Measurements from ENCODE around the gene TRIM10.

TRIM10 gene

DNA sequence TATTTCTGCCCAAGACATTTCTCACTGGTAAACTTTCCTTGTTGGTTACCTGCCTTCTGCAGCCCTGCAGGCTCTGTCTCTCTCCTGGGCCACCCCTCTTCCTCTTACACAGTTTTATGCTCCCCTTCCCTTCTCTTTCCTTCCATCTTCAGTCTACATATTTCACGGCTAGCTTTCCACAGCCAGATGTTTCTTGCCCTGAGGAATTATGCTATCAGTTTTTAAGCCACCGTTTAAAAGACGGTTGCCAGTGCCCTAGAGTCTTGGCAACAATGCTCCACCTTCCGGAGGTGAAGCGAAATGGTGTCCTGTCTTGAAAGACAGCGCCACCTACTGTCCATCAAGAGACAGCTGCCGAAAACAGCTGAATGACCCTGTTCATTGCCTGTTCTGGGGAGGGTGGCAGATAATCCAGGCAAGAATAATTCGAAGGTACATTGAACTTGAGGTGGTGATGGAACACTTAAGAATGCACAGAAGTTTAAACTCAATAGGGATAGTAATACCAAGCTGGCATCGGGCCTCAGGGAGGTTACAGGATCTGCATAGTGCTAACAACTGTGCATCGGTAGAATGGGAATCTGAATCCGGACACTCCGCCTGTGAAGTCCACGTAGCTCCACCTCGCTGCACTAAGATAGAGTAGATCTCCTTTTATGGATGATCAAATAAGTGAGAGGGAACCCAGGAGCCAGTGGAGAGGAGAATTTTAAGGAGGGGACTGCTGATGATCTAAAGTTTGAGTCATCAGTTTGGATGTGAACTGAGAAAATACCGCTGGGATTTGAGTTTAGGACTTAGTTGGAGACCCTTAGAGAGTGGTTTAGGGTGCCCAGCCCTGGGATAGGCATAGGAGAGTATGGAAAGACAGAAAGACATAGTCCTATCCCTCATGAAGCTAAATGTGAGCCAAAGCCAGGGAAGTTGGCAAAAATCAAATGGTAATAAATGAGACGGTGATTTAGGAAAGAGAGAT, 29.8 kb downstream of the TRIM10 start:
- DNase-seq (ENCODE audit: low read depth): peak; percentile 86
- peak; percentile 100 for TF ChIP-seq CTCF (IDR thresholded peaks at IDR 0.05; ENCODE audit: low read depth, low read length)
- TF ChIP-seq MAX (IDR thresholded peaks at IDR 0.05; ENCODE audit: low read depth, low read length): no peak
- no peak overlapping the region for H3K4me3 ChIP-seq (ENCODE audit: low read depth, low read length)

GRCh38 chr6:30130179-30130679, 30.8 kb downstream of the TRIM10 start:
- no peak for DNase-seq (ENCODE audit: low read depth)
- TF ChIP-seq CTCF (IDR thresholded peaks at IDR 0.05; ENCODE audit: low read depth, low read length) (no peak), MYC (IDR thresholded peaks at IDR 0.05; ENCODE audit: low read depth, low read length) (no peak), POLR2A (IDR thresholded peaks at IDR 0.05; ENCODE audit: extremely low read depth, insufficient read length) (no peak), MAX (IDR thresholded peaks at IDR 0.05; ENCODE audit: low read depth, low read length) (no peak)
- no peak overlapping the region for H3K4me3 ChIP-seq (ENCODE audit: low read depth, low read length)

GRCh38 chr6:30129265-30130178, 31.5 kb downstream of the TRIM10 start:
- H3K4me3 ChIP-seq (ENCODE audit: low read depth, low read length): no peak overlapping the region
- TF ChIP-seq MYC (IDR thresholded peaks at IDR 0.05; ENCODE audit: low read depth, low read length): no peak
- no peak for TF ChIP-seq MAX (IDR thresholded peaks at IDR 0.05; ENCODE audit: low read depth, low read length)
- TF ChIP-seq CTCF (IDR thresholded peaks at IDR 0.05; ENCODE audit: low read depth, low read length): no peak
- TF ChIP-seq POLR2A (IDR thresholded peaks at IDR 0.05; ENCODE audit: extremely low read depth, insufficient read length): no peak
- no peak for DNase-seq (ENCODE audit: low read depth)

- no peak overlapping the region for H3K4me3 ChIP-seq (ENCODE audit: low read depth, low read length)
- no peak for DNase-seq (ENCODE audit: low read depth)
- TF ChIP-seq CTCF (IDR thresholded peaks at IDR 0.05; ENCODE audit: low read depth, low read length) (no peak), POLR2A (IDR thresholded peaks at IDR 0.05; ENCODE audit: extremely low read depth, insufficient read length) (no peak), MYC (IDR thresholded peaks at IDR 0.05; ENCODE audit: low read depth, low read length) (no peak), MAX (IDR thresholded peaks at IDR 0.05; ENCODE audit: low read depth, low read length) (no peak)
These were observed 33.5 kb downstream of the TRIM10 start for GRCh38 chr6:30127238-30128093.

- H3K4me3 ChIP-seq (ENCODE audit: low read depth, low read length): no peak overlapping the region
- TF ChIP-seq MAX (IDR thresholded peaks at IDR 0.05; ENCODE audit: low read depth, low read length): no peak
- no peak for TF ChIP-seq CTCF (IDR thresholded peaks at IDR 0.05; ENCODE audit: low read depth, low read length)
- no peak for TF ChIP-seq MYC (IDR thresholded peaks at IDR 0.05; ENCODE audit: low read depth, low read length)
- TF ChIP-seq POLR2A (IDR thresholded peaks at IDR 0.05; ENCODE audit: extremely low read depth, insufficient read length): no peak
- no peak for DNase-seq (ENCODE audit: low read depth)
These were observed 38.5 kb downstream of the TRIM10 start for GRCh38 chr6:30122515-30122914.

Data from NB4 (cell line).